ENCODE measurements around the gene ZNF624. TPM values are rescaled to one million over a fixed set of nuclear protein-coding genes. Genes with fewer than 3 reads are reported as not detected.
A peak's percentile ranks its signal among the peaks of the same experiment; 100 is the strongest.
"Not testable (repeated sequence)": the region's sequence is repeated elsewhere in the genome, so short reads cannot be mapped to it uniquely, and the experiment has no call there.

ZNF624 gene
- 15.5 TPM for total RNA-seq

DNA sequence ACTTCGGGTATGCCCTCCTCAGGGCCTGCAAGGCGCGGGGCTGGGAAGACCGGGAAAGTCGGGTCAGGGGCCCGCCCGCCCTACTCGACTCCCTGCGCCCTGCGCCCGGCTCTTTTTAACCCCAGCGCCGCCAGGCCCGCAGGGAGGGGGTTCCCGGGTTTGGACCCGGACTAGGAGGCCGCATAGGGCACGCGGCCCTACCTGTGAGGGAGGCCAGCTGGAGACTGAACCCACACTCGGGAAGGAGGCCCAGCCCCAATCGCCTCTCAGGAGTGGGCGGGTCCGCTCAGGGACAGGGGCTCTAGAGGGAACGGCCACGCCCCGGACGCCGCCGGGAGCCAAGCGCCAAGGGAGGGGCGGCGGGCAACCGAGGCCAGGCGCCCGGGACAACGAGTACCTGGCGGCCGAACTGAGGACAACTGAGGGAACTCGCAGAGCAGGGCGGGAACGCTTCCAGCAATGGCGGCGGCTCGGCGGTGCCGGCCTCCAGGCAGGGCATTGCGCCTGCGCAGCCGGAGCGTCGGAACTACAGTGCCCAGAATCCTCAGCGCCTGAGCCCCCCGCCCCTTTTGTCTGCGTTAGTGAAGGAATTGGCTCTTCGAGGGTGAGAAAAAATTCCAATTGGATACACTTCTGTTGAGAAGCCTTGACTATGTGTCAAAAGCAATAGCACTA is at the start of gene ZNF624:
Gene ZNF624, minus strand, starts transcription at position 484 of the 675 bp plus-strand sequence.
- Histone ChIP-seq H3K9me3 (no peaks in the 10 kb centered on the region), H3K27ac (peak within 1 kb of the TSS; percentile 93), H3K4me1 (peaks cover 14% of the 10 kb centered on the region), H3K36me3 (no peaks in the 10 kb centered on the region), H3K4me3 (peak within 1 kb of the TSS; percentile 72 to 88), H3K27me3 (no peaks in the 10 kb centered on the region)
- intact Hi-C loops (cut with DNase I) = no loop called here
- DNase-seq (ENCODE audit: extremely low spot score in 2 of 2) = peak in 1 of 2 donors; percentile 93
- TF ChIP-seq, protein P1, sequence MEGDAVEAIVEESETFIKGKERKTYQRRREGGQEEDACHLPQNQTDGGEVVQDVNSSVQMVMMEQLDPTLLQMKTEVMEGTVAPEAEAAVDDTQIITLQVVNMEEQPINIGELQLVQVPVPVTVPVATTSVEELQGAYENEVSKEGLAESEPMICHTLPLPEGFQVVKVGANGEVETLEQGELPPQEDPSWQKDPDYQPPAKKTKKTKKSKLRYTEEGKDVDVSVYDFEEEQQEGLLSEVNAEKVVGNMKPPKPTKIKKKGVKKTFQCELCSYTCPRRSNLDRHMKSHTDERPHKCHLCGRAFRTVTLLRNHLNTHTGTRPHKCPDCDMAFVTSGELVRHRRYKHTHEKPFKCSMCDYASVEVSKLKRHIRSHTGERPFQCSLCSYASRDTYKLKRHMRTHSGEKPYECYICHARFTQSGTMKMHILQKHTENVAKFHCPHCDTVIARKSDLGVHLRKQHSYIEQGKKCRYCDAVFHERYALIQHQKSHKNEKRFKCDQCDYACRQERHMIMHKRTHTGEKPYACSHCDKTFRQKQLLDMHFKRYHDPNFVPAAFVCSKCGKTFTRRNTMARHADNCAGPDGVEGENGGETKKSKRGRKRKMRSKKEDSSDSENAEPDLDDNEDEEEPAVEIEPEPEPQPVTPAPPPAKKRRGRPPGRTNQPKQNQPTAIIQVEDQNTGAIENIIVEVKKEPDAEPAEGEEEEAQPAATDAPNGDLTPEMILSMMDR (IDR thresholded peaks at IDR 0.05) = peak in 1 of 3 experiments; percentile 35
- TF ChIP-seq POLR2AphosphoS5 (IDR thresholded peaks at IDR 0.05; ENCODE audit: insufficient read depth in 1 of 2, low read depth in 1 of 2) (peak; percentile 91 to 94), POLR2A (IDR thresholded peaks at IDR 0.05) (peak in 1 of 2 donors; percentile 45)

GRCh38 chr17:16697603-16698002 is 44.0 kb upstream of the ZNF624 start:
- intact Hi-C loops (cut with DNase I); H3K4me3 ChIP-seq; H3K27me3 ChIP-seq; H3K4me1 ChIP-seq; H3K27ac ChIP-seq; H3K36me3 ChIP-seq; H3K9me3 ChIP-seq; DNase-seq (ENCODE audit: extremely low spot score in 2 of 2): not testable (repeated sequence)

DNA sequence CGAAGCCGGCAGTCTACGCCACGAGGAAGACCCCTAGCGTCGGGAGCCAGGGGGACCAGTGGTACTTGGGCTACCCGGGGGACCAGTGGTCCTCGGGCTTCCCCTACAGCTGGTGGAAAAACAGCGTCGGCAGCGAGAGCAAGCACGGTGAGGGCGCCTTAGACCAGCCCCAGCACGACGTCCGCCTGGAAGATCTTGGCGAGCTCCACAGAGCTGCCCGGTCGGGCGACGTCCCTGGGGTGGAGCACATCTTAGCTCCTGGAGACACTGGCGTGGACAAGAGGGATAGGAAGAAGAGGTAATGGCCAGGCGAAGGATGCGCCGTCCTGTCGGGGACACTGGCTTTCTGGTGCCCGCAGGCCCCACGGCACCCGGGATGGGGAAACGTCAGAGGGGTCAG is 36.8 kb upstream of the ZNF624 start:
- H3K9me3 ChIP-seq; H3K36me3 ChIP-seq; intact Hi-C loops (cut with DNase I); H3K27ac ChIP-seq; H3K4me3 ChIP-seq; H3K4me1 ChIP-seq; DNase-seq (ENCODE audit: extremely low spot score in 2 of 2); H3K27me3 ChIP-seq: not testable (repeated sequence)

DNA sequence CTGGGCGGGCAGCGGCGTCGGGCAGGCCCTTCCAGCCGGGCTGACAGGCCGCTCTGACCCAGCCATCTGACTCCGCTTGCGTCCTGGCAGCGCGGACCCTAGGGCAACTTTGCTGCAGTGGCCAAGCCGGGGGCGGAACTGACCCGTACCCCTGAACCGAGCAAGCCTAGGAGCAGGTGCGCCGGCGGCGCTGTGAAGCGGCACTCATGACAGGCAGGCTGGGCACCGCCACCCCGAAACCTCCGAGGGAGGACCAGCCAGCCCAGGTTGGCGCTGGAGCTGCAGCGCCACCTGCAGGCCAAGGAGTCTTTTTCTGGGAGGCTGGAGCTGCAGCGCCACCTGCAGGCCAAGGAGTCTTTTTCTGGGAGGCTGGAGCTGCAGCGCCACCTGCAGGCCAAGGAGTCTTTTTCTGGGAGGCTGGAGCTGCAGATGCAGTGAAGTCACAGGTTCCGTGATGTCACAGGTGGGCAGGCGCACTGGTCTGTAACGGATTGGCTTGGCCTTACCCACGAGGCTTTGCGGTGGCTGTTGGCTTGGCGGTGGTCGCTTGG is 36.2 kb upstream of the ZNF624 start, which contains the start of gene CCDC144A:
Gene CCDC144A, plus strand, starts transcription at position 511 of the 551 bp plus-strand sequence. CDS start 160 bp downstream, outside the sequence.
- H3K4me1 ChIP-seq; H3K27ac ChIP-seq; H3K9me3 ChIP-seq; H3K4me3 ChIP-seq; DNase-seq (ENCODE audit: extremely low spot score in 2 of 2); H3K27me3 ChIP-seq; intact Hi-C loops (cut with DNase I); H3K36me3 ChIP-seq: not testable (repeated sequence)

DNA sequence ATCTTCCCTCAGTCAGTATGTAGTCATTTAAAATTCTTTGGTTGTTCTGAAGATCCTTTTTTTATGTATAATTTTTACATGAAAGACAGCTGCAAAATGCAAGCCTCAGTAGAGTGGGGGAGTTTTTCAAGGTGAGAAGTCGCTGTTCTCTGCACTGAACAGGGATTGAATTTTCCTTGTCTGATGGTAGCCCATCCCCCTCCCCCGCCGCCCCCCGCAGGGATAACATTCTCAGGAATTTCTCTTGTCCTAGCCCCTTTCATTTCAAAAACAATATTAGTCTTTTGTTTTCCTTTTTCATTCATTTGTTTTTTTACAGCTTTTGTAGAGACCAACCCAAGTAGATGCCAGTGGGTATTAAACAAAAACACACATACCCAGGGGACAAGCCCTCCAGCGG is 33.5 kb upstream of the ZNF624 start:
- intact Hi-C loops (cut with DNase I); H3K9me3 ChIP-seq; H3K4me3 ChIP-seq; DNase-seq (ENCODE audit: extremely low spot score in 2 of 2); H3K4me1 ChIP-seq; H3K27me3 ChIP-seq; H3K27ac ChIP-seq; H3K36me3 ChIP-seq: not testable (repeated sequence)

DNA sequence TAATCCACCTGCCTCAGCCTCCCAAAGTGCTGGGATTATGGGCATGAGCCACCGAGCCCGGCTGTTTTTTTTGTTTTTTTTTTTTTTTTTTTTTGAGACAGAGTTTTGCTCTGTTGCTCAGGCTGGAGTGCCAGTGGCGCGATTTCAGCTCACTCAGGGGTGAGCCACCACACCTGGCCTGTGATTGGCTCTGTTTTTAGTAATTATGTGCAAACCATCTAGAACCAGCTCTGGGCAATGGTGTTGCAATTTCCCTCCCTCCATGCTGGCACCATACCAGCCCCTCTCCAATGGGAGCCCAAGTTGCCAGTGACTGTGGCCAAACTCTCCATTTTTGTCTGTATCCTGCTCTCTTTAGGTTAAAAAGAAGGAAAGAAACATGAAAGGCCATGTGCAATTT is 32.4 kb upstream of the ZNF624 start:
- H3K4me1 ChIP-seq; H3K27ac ChIP-seq; H3K27me3 ChIP-seq; H3K4me3 ChIP-seq; H3K9me3 ChIP-seq; DNase-seq (ENCODE audit: extremely low spot score in 2 of 2); H3K36me3 ChIP-seq; intact Hi-C loops (cut with DNase I): not testable (repeated sequence)

GRCh38 chr17:16683290-16684138 is 29.9 kb upstream of the ZNF624 start:
- not testable (repeated sequence) for H3K4me1 ChIP-seq, H3K36me3 ChIP-seq

DNA sequence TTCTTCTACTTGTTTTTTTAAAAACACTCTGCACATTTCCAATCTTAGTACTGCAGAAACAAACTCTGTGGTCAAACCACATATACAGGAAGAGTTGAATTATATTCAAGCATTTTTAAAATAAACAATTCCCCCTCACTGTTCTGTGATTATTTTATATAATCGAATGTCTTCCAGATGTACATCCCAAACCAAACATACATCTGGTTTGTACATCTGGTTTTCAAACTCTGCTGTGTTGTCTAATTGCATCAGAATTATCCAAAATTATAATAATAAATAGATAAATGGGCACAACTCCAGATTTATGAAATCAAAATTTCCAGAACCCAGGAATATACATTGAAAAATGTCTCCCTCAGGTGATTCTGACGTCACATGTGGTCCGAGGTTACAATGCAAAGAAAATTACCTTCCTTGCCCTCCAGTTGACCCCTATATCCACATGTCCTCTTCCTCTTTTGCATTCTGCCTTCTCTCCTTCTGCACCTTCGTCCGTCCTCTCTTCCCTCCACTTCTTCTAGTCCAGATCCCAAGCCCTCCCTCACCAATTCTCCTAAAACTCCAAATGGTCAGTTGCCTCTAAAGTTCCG is 23.1 kb upstream of the ZNF624 start:
- Histone ChIP-seq H3K4me1 (no peaks in the 10 kb centered on the region), H3K27me3 (no peaks in the 10 kb centered on the region), H3K4me3 (no peak overlapping the region), H3K36me3 (no peaks in the 10 kb centered on the region), H3K27ac (no peak overlapping the region), H3K9me3 (no peaks in the 10 kb centered on the region)
- DNase-seq (ENCODE audit: extremely low spot score in 2 of 2) = no peak
- intact Hi-C loops (cut with DNase I) = no loop called here
- TF ChIP-seq POLR2AphosphoS5 (IDR thresholded peaks at IDR 0.05; ENCODE audit: insufficient read depth in 1 of 2, low read depth in 1 of 2) (no peak), POLR2A (IDR thresholded peaks at IDR 0.05) (no peak)
- TF ChIP-seq, protein P1 (IDR thresholded peaks at IDR 0.05) = no peak

More at GRCh38 chr17:16683290-16684138, 29.9 kb upstream of the ZNF624 start:
- H3K4me3 ChIP-seq; intact Hi-C loops (cut with DNase I); DNase-seq (ENCODE audit: extremely low spot score in 2 of 2); H3K27me3 ChIP-seq; H3K27ac ChIP-seq; H3K9me3 ChIP-seq: not testable (repeated sequence)

- H3K27me3 ChIP-seq; intact Hi-C loops (cut with DNase I): not testable (repeated sequence)
Observed at GRCh38 chr17:16666907-16667636, 13.4 kb upstream of the ZNF624 start.

DNA sequence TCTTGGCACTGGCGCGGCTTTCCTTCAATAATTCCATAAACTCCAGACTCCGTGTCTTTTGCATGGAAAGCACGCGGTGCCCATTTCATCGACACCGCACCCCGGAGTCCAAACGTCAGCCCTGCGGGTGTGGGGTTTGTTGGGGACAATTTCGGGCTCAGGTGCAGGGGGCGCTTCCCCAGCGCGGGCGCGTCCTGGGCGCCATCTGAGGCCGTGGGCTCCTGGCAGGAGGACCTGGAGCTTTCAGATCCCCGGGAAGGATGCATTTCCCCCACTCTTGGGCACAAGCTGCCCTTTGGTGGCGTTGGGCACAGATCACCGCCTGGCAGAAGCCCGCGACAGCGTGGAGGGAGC is 12.9 kb upstream of the ZNF624 start:
- H3K4me1 ChIP-seq; DNase-seq (ENCODE audit: extremely low spot score in 2 of 2); H3K36me3 ChIP-seq; H3K27ac ChIP-seq; H3K27me3 ChIP-seq; H3K9me3 ChIP-seq; intact Hi-C loops (cut with DNase I): not testable (repeated sequence)
- H3K4me3 ChIP-seq = peak overlapping the region; percentile 14 to 33

More at GRCh38 chr17:16666907-16667636, 13.4 kb upstream of the ZNF624 start:
- not testable (repeated sequence) for H3K27ac ChIP-seq; H3K4me1 ChIP-seq; DNase-seq (ENCODE audit: extremely low spot score in 2 of 2); H3K9me3 ChIP-seq; H3K36me3 ChIP-seq
- H3K4me3 ChIP-seq = peak overlapping the region; percentile 14 to 33

Measured in vagina (tissue), 2 donors.